ENCODE measurements around the gene AKIRIN2. TPM values are rescaled to one million over a fixed set of nuclear protein-coding genes. Genes with fewer than 3 reads are reported as not detected.
"Not testable (repeated sequence)": the region's sequence is repeated elsewhere in the genome, so short reads cannot be mapped to it uniquely, and the experiment has no call there.

Gene AKIRIN2
- total RNA-seq, 1 donor from 2014 or later, result 67.4 TPM

DNA sequence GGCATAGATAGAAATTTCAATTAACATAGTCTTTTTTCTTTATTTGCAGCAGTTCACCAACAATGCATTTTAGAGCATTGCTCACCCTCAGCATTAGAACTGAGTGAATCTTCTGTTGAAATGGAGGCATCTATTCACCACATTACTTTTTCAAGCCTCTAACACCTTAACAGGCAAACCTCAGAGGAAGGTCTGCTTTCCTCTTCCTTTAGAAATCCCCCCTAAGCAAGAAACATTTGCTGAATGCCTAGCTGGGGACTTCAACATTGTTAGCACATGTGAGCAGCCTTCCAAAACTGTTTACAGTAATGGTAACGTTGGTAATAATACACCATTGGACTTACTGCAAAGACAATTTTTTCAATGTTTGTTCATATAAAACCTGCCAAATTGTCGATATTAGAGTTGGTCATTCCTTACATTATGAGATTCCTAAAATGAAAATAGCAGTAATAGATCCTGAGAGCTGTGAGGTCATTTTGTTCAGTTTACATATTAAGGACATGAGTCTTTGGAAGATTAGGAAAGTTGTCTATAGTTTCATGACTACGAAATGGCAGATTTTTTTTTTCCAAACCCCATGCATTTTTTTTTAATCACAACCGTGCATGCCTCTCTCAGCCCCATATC lies 20.6 kb upstream of the AKIRIN2 start:
- TF ChIP-seq CTCF (conservative IDR thresholded peaks at IDR 0.05), result no peak
- Mint-ChIP-seq H3K27me3 (ENCODE audit: low read depth) (no peaks in the 10 kb centered on the region), H3K4me1 (peaks cover 25% of the 10 kb centered on the region), H3K4me3 (no peak overlapping the region), H3K9me3 (no peaks in the 10 kb centered on the region), H3K36me3 (ENCODE audit: low read depth) (no peaks in the 10 kb centered on the region), H3K27ac (ENCODE audit: unreplicated experiment) (peak overlapping the region; percentile 83)
- DNase-seq (ENCODE audit: low read depth, low spot score), result no peak

GRCh38 chr6:87721311-87721710 lies 19.3 kb upstream of the AKIRIN2 start:
- TF ChIP-seq CTCF (conservative IDR thresholded peaks at IDR 0.05), result no peak
- H3K9me3 Mint-ChIP-seq, result no peaks in the 10 kb centered on the region
- H3K27me3 Mint-ChIP-seq (ENCODE audit: low read depth), result no peaks in the 10 kb centered on the region
- DNase-seq (ENCODE audit: low read depth, low spot score), result no peak
- no peak overlapping the region for H3K4me3 Mint-ChIP-seq
- no peaks in the 10 kb centered on the region for H3K36me3 Mint-ChIP-seq (ENCODE audit: low read depth)
- peaks cover 25% of the 10 kb centered on the region for H3K4me1 Mint-ChIP-seq
- no peak overlapping the region for H3K27ac Mint-ChIP-seq (ENCODE audit: unreplicated experiment)

GRCh38 chr6:87718662-87719433 lies 16.8 kb upstream of the AKIRIN2 start:
- H3K4me1 Mint-ChIP-seq, result peaks cover 16% of the 10 kb centered on the region
- no peaks in the 10 kb centered on the region for H3K36me3 Mint-ChIP-seq (ENCODE audit: low read depth)
- no peak for DNase-seq (ENCODE audit: low read depth, low spot score)
- H3K4me3 Mint-ChIP-seq, result no peak overlapping the region
- H3K9me3 Mint-ChIP-seq, result no peaks in the 10 kb centered on the region
- no peaks in the 10 kb centered on the region for H3K27me3 Mint-ChIP-seq (ENCODE audit: low read depth)
- no peak overlapping the region for H3K27ac Mint-ChIP-seq (ENCODE audit: unreplicated experiment)
- no peak for TF ChIP-seq CTCF (conservative IDR thresholded peaks at IDR 0.05)

- no peak for TF ChIP-seq CTCF (conservative IDR thresholded peaks at IDR 0.05)
- Mint-ChIP-seq H3K27me3 (ENCODE audit: low read depth) (no peaks in the 10 kb centered on the region), H3K36me3 (ENCODE audit: low read depth) (no peaks in the 10 kb centered on the region), H3K9me3 (no peaks in the 10 kb centered on the region), H3K4me3 (no peak overlapping the region), H3K27ac (ENCODE audit: unreplicated experiment) (no peak overlapping the region), H3K4me1 (no peaks in the 10 kb centered on the region)
- no peak for DNase-seq (ENCODE audit: low read depth, low spot score)
These were observed 15.0 kb upstream of the AKIRIN2 start for GRCh38 chr6:87716928-87717614.

DNA sequence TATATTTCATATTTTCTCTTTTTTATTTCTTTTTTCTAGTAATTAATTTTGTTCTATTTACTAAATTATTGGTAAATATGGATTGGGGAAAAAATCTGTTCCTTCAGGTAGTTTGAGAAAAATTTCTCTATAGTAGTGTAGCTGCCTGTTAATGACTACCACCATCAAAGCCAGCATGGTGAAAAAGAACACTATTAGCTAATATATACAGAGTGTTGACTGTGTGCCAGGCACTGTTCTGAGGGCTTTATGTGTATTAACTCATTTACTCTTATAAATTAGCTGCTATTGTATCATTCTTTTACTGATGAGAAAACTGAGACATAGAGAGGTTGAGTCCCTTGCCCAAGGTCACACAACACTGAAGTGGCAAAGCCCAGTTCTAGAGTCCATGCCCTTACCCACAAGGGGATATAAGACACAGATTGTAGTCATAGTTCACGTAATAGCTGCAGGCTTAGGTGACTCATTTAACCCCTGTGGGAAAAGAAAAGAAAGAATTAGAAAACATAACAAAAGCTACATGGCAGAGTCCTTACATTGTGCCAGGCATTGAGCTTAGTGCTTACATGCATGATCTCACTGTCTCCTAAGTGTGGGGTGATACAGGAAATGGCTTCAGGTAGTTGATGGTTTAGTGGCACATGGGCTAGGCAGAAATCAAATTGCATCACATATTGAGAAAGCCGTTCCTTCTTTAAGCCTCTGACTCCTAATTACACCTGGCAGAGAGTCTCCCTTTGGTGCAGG lies 12.2 kb upstream of the AKIRIN2 start:
- Mint-ChIP-seq H3K27ac (ENCODE audit: unreplicated experiment) (no peak overlapping the region), H3K36me3 (ENCODE audit: low read depth) (no peaks in the 10 kb centered on the region), H3K27me3 (ENCODE audit: low read depth) (no peaks in the 10 kb centered on the region), H3K4me1 (no peaks in the 10 kb centered on the region), H3K9me3 (no peaks in the 10 kb centered on the region), H3K4me3 (no peak overlapping the region)
- no peak for TF ChIP-seq CTCF (conservative IDR thresholded peaks at IDR 0.05)
- no peak for DNase-seq (ENCODE audit: low read depth, low spot score)

- not testable (repeated sequence) for H3K4me1 Mint-ChIP-seq; DNase-seq (ENCODE audit: low read depth, low spot score); H3K9me3 Mint-ChIP-seq; H3K4me3 Mint-ChIP-seq; H3K27ac Mint-ChIP-seq (ENCODE audit: unreplicated experiment); H3K27me3 Mint-ChIP-seq (ENCODE audit: low read depth); H3K36me3 Mint-ChIP-seq (ENCODE audit: low read depth)
These were observed 10.7 kb upstream of the AKIRIN2 start for GRCh38 chr6:87712713-87713112.
